GM19452 (cell line): Measurements from ENCODE around the gene API5.

Experiments used
- ATAC-seq: cut with Tn5 transposase; IDR thresholded peaks from one replicate; pipeline ENCODE4 v1.9.1; 2021; ENCODE audit not compliant: unreplicated experiment

API5 gene

GRCh38 chr11:43359422-43359818 lies 47.6 kb downstream of the API5 start:
- ATAC-seq = peak; percentile 48

- ATAC-seq = no peak
Measured at GRCh38 chr11:43360361-43361032, 48.7 kb downstream of the API5 start.

- ATAC-seq = no peak
Measured at GRCh38 chr11:43366677-43367076, 54.9 kb downstream of the API5 start.

- ATAC-seq = no peak
Measured at GRCh38 chr11:43367382-43368178, 55.8 kb downstream of the API5 start.

- ATAC-seq = no peak
Measured at GRCh38 chr11:43376065-43376464, 64.3 kb downstream of the API5 start.

GRCh38 chr11:43376594-43376993 lies 64.8 kb downstream of the API5 start:
- no peak for ATAC-seq

GRCh38 chr11:43377389-43377788 lies 65.6 kb downstream of the API5 start:
- no peak for ATAC-seq

- no peak for ATAC-seq
Measured at GRCh38 chr11:43378897-43379296, 67.1 kb downstream of the API5 start.

GRCh38 chr11:43381802-43382201 lies 70.0 kb downstream of the API5 start:
- no peak for ATAC-seq

- no peak for ATAC-seq
Measured at GRCh38 chr11:43382614-43383013, 70.8 kb downstream of the API5 start.

- ATAC-seq = no peak
Measured at GRCh38 chr11:43384393-43384792, 72.6 kb downstream of the API5 start.

GRCh38 chr11:43392713-43393112 lies 80.9 kb downstream of the API5 start:
- ATAC-seq = no peak

GRCh38 chr11:43393765-43394355 lies 82.1 kb downstream of the API5 start:
- ATAC-seq = no peak
